GM21526 (cell line): ENCODE data around the gene PDCL2.
A peak's percentile ranks its signal among the peaks of the same experiment; 100 is the strongest.
"Not testable (repeated sequence)": the region's sequence is repeated elsewhere in the genome, so short reads cannot be mapped to it uniquely, and the experiment has no call there.

ENCODE experiments used
- ATAC-seq: cut with Tn5 transposase; IDR thresholded peaks from one replicate; pipeline ENCODE4 v1.9.1; 2021; ENCODE audit warnings: moderate library complexity; ENCODE audit not compliant: unreplicated experiment, low FRiP score

PDCL2 gene

GRCh38 chr4:55600640-55601039, 8.6 kb upstream of the PDCL2 start:
- ATAC-seq: no peak

GRCh38 chr4:55598641-55599040, 6.6 kb upstream of the PDCL2 start:
- no peak for ATAC-seq

DNA sequence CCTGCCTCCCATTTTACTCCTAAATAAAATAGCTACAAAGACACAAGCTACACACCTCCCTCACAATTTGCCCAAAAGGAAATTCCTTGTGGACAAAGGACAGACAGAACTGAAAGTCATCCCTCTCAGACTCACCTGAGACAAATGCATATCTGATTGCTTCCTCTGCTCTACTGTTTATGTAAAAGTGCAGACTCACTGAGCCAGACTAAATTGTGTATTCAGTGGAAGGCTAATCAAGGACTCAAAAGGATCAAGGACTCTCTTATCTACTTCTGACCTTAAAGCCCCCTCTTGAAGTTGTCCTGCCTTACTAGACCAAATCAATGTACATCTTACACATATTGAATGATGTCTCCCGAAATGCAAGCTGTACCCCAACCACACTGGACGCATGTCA, 3.9 kb downstream of the PDCL2 start:
- no peak for ATAC-seq

DNA sequence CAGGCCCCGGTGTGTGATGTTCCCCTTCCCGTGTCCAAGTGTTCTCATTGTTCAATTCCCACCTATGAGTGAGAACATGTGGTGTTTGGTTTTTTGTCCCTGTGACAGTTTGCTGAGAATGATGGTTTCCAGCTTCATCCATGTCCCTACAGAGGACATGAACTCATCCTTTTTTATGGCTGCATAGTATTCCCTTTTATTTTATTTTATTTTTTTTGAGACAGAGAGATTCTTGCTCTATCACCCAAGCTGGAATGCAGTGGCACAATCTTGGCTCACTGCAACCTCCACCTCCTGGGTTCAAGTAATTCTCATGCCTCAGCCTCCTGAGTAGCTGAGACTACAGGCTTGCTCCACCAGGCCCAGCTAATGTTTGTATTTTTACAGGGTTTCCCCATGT, 9.3 kb downstream of the PDCL2 start:
- not testable (repeated sequence) for ATAC-seq

DNA sequence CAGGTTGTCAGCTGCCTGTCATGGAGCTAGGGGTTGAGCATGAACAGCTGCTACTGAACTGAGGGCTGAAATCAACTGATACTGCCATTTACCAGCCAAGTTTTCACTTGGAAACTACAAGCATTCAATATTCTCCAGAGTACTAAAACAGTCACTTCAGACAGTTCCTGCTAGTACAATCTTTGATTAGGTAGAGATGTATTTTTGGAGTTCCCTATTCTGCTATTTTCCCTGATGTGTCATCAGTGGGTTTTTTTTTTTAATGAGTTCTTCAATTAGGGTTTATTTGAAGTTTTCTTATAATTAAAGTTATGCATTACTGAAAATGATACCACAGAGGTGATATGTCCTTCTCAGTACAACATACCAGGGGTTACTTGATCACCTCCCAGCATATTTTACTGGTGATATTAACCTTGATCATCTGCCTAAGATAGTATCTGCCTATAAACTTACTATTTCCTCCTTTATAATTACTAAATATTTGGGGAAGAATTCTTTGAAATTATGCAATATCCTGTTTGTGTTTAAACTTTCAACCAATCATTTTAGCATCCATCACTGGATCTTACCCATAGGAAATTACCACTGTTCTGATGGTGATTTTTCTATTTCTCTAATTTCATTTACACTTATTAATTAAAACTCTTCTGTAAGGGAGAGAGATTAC, 13.6 kb downstream of the PDCL2 start:
- no peak for ATAC-seq

DNA sequence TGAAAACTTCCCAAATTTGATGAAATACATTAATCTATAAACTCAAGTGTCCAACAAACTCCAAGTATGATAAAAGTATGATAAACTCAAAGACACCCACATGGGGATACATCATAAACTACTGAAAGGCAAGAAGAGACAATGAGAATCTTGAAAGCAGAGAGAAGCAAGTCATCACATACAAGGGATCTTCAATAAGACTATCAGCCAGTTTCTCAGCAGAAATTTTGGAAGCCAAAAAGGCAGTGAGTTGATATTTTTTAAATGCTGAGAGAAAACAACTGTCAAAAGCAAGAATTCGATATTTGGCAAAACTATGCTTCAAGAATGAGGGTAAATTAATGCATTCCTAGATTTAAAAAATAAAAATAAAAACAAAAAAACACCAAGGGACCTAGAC, 16.5 kb downstream of the PDCL2 start:
- ATAC-seq: no peak

DNA sequence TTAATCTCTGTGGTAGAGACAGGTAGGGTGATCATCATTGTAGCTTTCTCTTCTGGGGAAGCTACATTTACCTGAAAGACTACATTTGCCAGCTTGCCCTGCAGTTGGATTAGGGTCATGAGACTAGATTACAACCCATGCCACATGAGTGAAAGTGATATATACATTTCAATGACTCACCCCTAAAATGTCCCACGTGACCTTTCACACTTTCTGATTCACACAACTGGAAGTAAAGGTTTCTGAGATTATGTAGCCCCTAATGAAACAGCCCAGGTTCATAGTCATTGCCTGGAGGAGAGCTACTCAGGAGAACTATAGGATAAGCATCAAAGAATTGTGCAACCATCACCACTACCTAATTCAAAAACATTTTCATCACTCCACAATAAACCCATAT, 17.8 kb downstream of the PDCL2 start:
- no peak for ATAC-seq

- no peak for ATAC-seq
Measured at GRCh38 chr4:55571806-55572205, 20.2 kb downstream of the PDCL2 start.

- ATAC-seq: peak; percentile 85
Measured at GRCh38 chr4:55568905-55569504, 23.0 kb downstream of the PDCL2 start.

- peak; percentile 98 for ATAC-seq
Measured at GRCh38 chr4:55561889-55562288, 30.2 kb downstream of the PDCL2 start.

- no peak for ATAC-seq
Measured at GRCh38 chr4:55560096-55560495, 31.9 kb downstream of the PDCL2 start.

GRCh38 chr4:55554453-55555030, 37.5 kb downstream of the PDCL2 start:
- ATAC-seq: no peak

DNA sequence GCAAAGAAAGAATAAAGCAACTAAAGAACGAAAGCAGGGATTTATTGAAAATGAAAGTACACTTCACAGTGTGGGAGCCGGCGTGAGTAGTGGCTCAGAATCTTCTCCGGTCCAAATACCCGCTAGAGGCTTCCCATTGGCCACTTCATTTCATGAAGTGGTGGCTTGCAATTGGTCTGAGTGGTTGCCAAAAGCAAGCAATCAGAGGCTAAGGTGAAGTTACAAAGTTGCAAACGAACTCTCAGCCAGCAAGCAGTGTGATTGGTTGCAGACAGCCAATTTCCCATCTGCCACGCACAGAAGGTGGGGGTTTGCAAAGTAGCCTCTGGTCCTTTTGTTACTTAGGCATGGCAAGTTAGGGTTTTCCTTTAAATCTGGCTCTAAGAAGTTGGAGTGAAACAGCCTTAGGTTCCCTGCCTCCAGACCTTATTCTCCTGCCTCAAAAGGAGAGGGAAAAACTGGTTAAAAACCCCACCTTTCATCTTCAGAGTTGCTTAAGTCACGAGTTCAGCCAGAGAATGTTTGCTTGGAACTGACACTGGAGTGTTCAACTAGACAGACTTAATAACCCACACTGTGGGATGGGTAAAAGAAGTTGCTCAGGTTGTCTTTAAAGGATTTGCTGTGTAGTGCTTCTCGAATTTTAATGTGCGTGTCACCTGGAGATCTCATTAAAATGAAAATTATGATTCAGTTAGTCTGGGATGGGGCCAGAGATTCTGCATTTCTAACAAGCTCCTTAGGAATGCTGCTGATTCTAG, 38.4 kb downstream of the PDCL2 start:
- peak; percentile 73 for ATAC-seq

DNA sequence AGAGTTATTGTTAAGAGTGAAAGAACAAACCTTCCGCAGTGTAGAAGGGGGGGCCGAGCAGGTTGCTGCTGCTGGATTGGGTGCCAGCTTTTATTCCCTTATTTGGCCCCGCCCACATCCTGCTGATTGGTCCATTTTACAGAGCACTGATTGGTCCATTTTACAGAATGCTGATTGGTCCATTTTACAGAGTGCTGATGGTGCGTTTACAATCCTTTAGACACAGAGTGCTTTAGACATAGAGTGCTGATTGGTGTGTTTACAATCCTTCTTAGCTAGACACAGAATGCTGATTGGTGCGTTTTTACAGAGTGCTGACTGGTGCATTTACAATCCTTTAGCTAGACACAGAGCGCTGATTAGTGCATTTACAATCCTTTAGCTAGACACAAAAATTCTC, 40.1 kb downstream of the PDCL2 start:
- ATAC-seq: not testable (repeated sequence)

DNA sequence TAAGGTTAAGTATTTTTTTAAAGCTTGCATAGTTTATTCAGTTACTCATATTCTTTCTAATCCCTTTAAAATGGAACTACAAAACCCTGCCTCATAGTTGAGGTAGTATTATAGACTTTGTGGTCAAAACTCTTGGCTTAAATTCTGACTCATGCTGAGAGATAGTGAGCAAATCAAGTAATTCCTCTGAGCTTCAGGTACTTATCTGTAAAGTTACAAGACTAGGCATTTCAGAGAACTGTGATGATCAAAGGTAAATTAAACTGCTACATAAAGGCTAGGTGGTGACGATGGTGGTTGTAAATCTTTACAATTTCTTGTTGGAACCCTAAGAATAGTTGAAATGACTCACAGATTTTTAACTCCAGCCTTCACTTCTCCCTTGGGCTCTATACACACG, 42.2 kb downstream of the PDCL2 start:
- ATAC-seq: no peak

GRCh38 chr4:55547918-55548317, 44.1 kb downstream of the PDCL2 start:
- no peak for ATAC-seq

DNA sequence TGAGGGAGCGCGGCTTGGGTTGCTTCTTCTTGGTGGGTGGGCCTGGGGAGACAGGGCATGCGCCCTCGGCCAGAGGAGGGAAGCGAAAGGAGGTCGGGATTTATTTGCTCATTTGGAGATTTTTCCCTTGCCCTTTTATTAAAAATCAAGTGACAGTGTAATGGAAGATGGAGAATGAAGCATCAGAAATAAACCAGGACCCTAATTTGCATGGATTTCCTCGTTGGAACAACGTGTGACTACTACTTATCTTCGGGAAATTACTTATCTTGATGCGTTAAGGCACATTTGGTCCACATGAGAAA, 44.6 kb downstream of the PDCL2 start:
- no peak for ATAC-seq

GRCh38 chr4:55546756-55547465, 45.1 kb downstream of the PDCL2 start, which contains the start of gene CLOCK:
Gene CLOCK, minus strand, starts transcription at chr4:55546909. Its CDS starts 64,124 bp downstream, at chr4:55482785.
- peak; percentile 76 for ATAC-seq

DNA sequence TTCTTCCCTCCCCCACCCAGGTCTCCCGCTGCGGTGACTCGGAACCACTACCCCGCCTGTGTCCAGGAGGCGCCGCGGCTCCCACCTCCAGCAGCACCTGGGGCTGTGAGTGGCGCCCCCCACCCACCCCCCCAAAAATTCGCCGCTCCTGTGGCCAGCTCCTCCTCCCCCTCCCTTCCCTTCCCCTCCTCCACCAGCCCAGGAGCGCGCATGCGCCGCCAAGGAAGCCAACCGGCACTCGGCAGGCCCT, 45.6 kb downstream of the PDCL2 start:
- ATAC-seq: no peak

DNA sequence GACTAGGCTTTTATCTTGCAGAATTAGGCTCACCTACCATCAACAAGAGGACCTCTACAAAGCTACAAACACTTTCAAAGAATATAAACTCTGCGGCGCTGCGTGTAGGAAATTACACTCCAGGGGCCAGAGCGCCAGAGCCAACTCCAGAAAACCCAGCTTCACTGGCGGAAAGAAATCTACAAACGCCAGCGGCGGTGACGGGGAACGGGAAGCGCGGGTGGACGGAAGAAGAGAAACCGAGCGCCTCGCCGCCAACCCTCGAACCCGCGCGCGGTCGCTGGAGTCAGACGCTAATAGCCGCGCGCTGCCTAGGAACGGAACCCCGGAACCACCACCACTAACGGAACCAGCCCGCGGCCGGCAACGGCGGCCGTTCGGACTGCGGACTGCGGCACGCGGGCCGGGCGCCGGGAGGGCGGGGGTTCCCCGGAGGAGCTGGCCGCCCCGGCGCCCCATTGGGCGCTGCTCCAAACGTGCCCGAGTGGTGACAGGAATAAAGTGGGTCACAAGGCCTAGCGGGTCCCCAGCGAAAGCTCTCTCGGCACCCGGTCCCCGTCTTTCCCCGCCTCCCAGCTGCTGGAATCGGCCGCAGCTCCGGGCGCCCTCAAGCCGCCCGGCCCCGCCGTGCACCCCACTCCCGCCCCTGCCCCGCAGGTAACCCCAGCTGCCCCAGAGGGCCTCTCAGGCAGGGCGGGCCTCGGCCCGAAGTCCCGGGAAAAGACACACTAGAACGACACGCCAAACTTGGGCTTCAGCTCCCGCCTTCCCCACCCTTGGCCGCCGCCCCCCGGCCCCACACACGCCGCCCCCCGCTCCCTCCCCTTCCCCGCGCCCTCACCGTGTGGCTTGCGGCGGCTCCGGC, 46.2 kb downstream of the PDCL2 start:
- ATAC-seq: peak; percentile 48
